OCI-LY1 (cell line): ENCODE results near the gene UNC5B.

Experiments used
- CTCF ChIP-seq: fragments of 200-600 bp; sonication (generic), shearing (Covaris generic); IDR thresholded peaks from 2 replicates; pipeline ENCODE4 v1.5.1; 2017; ENCODE audit warnings: mild to moderate bottlenecking, antibody characterized with exemption, low read length, moderate library complexity, mixed read lengths
- EZH2 ChIP-seq: fragments of 200-600 bp; sonication (generic), shearing (Covaris generic); IDR thresholded peaks from 2 replicates; pipeline ENCODE4 v1.8.0; 2017; ENCODE audit warnings: borderline replicate concordance, mixed run types, mild to moderate bottlenecking, antibody characterized with exemption, low read length, moderate library complexity, mixed read lengths

- TF ChIP-seq CTCF (no peak), EZH2 (no peak)
These were observed 82.5 kb downstream of the UNC5B start for GRCh38 chr10:71294856-71295255.
